HG03469 (cell line): ENCODE data around the gene METRN.

Source experiments
- ATAC-seq: cut with Tn5 transposase; IDR thresholded peaks from one replicate; pipeline ENCODE4 v1.9.1; 2021; ENCODE audit warnings: mild to moderate bottlenecking, moderate library complexity, moderate number of reproducible peaks; ENCODE audit not compliant: unreplicated experiment

The METRN gene

GRCh38 chr16:714558-715476, at the start of gene METRN:
METRN (plus strand) TSS chr16:715118; CDS start chr16:715290, 172 bp downstream.
- no peak for ATAC-seq

- ATAC-seq: no peak
Measured at GRCh38 chr16:666572-666971, 48.3 kb upstream of the METRN start.

GRCh38 chr16:667113-667779, 47.7 kb upstream of the METRN start:
- ATAC-seq: no peak

- peak; percentile 46 for ATAC-seq
Measured at GRCh38 chr16:667780-668518, 47.0 kb upstream of the METRN start, which contains the start of gene RHOT2. RHOT2 (plus strand) TSS chr16:668132; CDS start chr16:668200, 68 bp downstream.

GRCh38 chr16:668519-669171, 46.3 kb upstream of the METRN start:
- ATAC-seq: no peak

- no peak for ATAC-seq
Measured at GRCh38 chr16:669666-670065, 45.3 kb upstream of the METRN start.

- ATAC-seq: no peak
Measured at GRCh38 chr16:670485-671352, 44.2 kb upstream of the METRN start.

GRCh38 chr16:671353-672131, 43.4 kb upstream of the METRN start:
- ATAC-seq: no peak

- ATAC-seq: no peak
Measured at GRCh38 chr16:672371-672770, 42.5 kb upstream of the METRN start.

GRCh38 chr16:672851-673250, 42.1 kb upstream of the METRN start:
- ATAC-seq: no peak

GRCh38 chr16:673399-673991, 41.4 kb upstream of the METRN start:
- no peak for ATAC-seq

- ATAC-seq: no peak
Measured at GRCh38 chr16:674214-674881, 40.6 kb upstream of the METRN start.

GRCh38 chr16:674968-675883, 39.7 kb upstream of the METRN start, which contains the start of gene RHBDL1:
RHBDL1 (plus strand) TSS chr16:675671; CDS start chr16:675791, 120 bp downstream.
- no peak for ATAC-seq

- no peak for ATAC-seq
Measured at GRCh38 chr16:675884-676564, 38.9 kb upstream of the METRN start.

GRCh38 chr16:676565-676902, 38.4 kb upstream of the METRN start:
- ATAC-seq: no peak

- no peak for ATAC-seq
Measured at GRCh38 chr16:676913-677312, 38.0 kb upstream of the METRN start.
